ENCODE data around the gene CYGB.
A peak's percentile ranks its signal among the peaks of the same experiment; 100 is the strongest.
"Not testable (repeated sequence)": the region's sequence is repeated elsewhere in the genome, so short reads cannot be mapped to it uniquely, and the experiment has no call there.

CYGB gene

GRCh38 chr17:76540381-76541300, 3.1 kb upstream of the CYGB start:
- Histone ChIP-seq H3K4me3 (ENCODE audit: low read depth in 1 of 2, low read length in 2 of 2) (peak overlapping the region; percentile 64 to 68), H3K27me3 (ENCODE audit: control insufficient read depth in 1 of 2, insufficient read depth in 2 of 2, low read length in 2 of 2) (peaks cover 0 to 31% of the 10 kb centered on the region in 2 donors), H3K9me3 (ENCODE audit: low read length) (no peaks in the 10 kb centered on the region), H3K9ac (ENCODE audit: low read length) (no peak overlapping the region), H3K27ac (ENCODE audit: low read depth, low read length) (peak overlapping the region; percentile 56), H3K36me3 (ENCODE audit: insufficient read depth, low read length) (no peaks in the 10 kb centered on the region), H3K4me1 (ENCODE audit: insufficient read depth, low read length) (peaks cover 15% of the 10 kb centered on the region)

- H3K4me3 ChIP-seq (ENCODE audit: low read depth in 1 of 2, low read length in 2 of 2), result peak within 1 kb of the TSS; percentile 64 to 68
- H3K4me1 ChIP-seq (ENCODE audit: insufficient read depth, low read length), result peaks cover 15% of the 10 kb centered on the region
- peak within 1 kb of the TSS; percentile 56 for H3K27ac ChIP-seq (ENCODE audit: low read depth, low read length)
- H3K27me3 ChIP-seq (ENCODE audit: control insufficient read depth in 1 of 2, insufficient read depth in 2 of 2, low read length in 2 of 2), result peaks cover 0 to 33% of the 10 kb centered on the region in 2 donors
- H3K9me3 ChIP-seq (ENCODE audit: low read length), result no peaks in the 10 kb centered on the region
- no peaks in the 10 kb centered on the region for H3K36me3 ChIP-seq (ENCODE audit: insufficient read depth, low read length)
- no peak within 1 kb of the TSS for H3K9ac ChIP-seq (ENCODE audit: low read length)
Measured at GRCh38 chr17:76539631-76540271, 2.2 kb upstream of the CYGB start, which contains the start of gene PRCD. Gene PRCD (plus strand): TSS chr17:76540044. CDS start chr17:76540142, 98 bp downstream.

DNA sequence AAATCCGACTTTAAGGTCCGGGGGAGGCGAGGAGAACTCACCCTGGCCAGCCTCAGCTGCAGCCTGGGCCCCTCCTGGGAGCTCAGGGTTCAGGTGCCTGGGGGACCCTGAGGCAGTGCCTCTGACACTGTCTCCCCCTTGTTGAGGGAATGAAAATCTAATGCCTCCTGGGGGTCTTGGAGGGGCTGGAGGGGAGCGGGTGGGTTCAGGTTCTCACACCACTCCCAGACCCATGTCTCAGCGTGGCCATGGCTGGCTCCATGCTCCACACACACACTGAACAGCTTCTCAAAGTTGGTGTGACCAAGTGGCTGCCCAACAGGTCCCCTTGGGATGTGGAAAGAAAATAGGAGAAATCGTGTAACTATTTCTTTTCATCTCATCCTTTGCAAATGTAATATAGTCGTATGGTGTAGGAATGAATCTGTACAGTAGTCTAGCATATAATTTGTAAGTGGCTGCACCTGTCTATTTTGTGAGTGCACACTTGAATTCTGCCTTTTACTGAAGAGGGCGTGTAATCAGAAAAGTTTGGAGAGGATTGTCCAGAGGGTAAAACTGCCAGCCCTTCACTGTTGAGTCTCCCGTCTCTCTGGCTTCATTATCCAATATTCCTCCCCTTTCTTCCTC, 1.5 kb upstream of the CYGB start:
- H3K9me3 ChIP-seq (ENCODE audit: low read length), result no peaks in the 10 kb centered on the region
- no peak overlapping the region for H3K27ac ChIP-seq (ENCODE audit: low read depth, low read length)
- peaks cover 13% of the 10 kb centered on the region for H3K4me1 ChIP-seq (ENCODE audit: insufficient read depth, low read length)
- no peaks in the 10 kb centered on the region for H3K36me3 ChIP-seq (ENCODE audit: insufficient read depth, low read length)
- no peak overlapping the region for H3K4me3 ChIP-seq (ENCODE audit: low read depth in 1 of 2, low read length in 2 of 2)
- H3K9ac ChIP-seq (ENCODE audit: low read length), result no peak overlapping the region
- H3K27me3 ChIP-seq (ENCODE audit: control insufficient read depth in 1 of 2, insufficient read depth in 2 of 2, low read length in 2 of 2), result peaks cover 0 to 35% of the 10 kb centered on the region in 2 donors

- no peak overlapping the region for H3K9ac ChIP-seq (ENCODE audit: low read length)
Measured at GRCh38 chr17:76538281-76538931, 897 bp upstream of the CYGB start.

GRCh38 chr17:76537288-76537577, 276 bp downstream of the CYGB start:
- peaks cover 8% of the 10 kb centered on the region for H3K4me1 ChIP-seq (ENCODE audit: insufficient read depth, low read length)
- H3K4me3 ChIP-seq (ENCODE audit: low read depth in 1 of 2, low read length in 2 of 2), result peak overlapping the region; percentile 38 to 63
- no peak overlapping the region for H3K9ac ChIP-seq (ENCODE audit: low read length)
- no peaks in the 10 kb centered on the region for H3K9me3 ChIP-seq (ENCODE audit: low read length)
- H3K27me3 ChIP-seq (ENCODE audit: control insufficient read depth in 1 of 2, insufficient read depth in 2 of 2, low read length in 2 of 2), result peaks cover 0 to 32% of the 10 kb centered on the region in 2 donors
- H3K36me3 ChIP-seq (ENCODE audit: insufficient read depth, low read length), result no peaks in the 10 kb centered on the region
- H3K27ac ChIP-seq (ENCODE audit: low read depth, low read length), result no peak overlapping the region

More at GRCh38 chr17:76538281-76538931, 897 bp upstream of the CYGB start:
- Histone ChIP-seq H3K4me1 (ENCODE audit: insufficient read depth, low read length) (peaks cover 8% of the 10 kb centered on the region), H3K9me3 (ENCODE audit: low read length) (no peaks in the 10 kb centered on the region), H3K4me3 (ENCODE audit: low read depth in 1 of 2, low read length in 2 of 2) (peak overlapping the region in 1 of 2 donors; percentile 45), H3K27ac (ENCODE audit: low read depth, low read length) (no peak overlapping the region), H3K27me3 (ENCODE audit: control insufficient read depth in 1 of 2, insufficient read depth in 2 of 2, low read length in 2 of 2) (peaks cover 0 to 35% of the 10 kb centered on the region in 2 donors), H3K36me3 (ENCODE audit: insufficient read depth, low read length) (no peaks in the 10 kb centered on the region)

- Histone ChIP-seq H3K9me3 (ENCODE audit: low read length) (no peaks in the 10 kb centered on the region), H3K36me3 (ENCODE audit: insufficient read depth, low read length) (no peaks in the 10 kb centered on the region), H3K4me1 (ENCODE audit: insufficient read depth, low read length) (peaks cover 8% of the 10 kb centered on the region), H3K9ac (ENCODE audit: low read length) (no peak overlapping the region), H3K27ac (ENCODE audit: low read depth, low read length) (no peak overlapping the region), H3K4me3 (ENCODE audit: low read depth in 1 of 2, low read length in 2 of 2) (peak overlapping the region; percentile 38 to 63), H3K27me3 (ENCODE audit: control insufficient read depth in 1 of 2, insufficient read depth in 2 of 2, low read length in 2 of 2) (peaks cover 0 to 29% of the 10 kb centered on the region in 2 donors)
Measured at GRCh38 chr17:76536511-76537287, 810 bp downstream of the CYGB start.

DNA sequence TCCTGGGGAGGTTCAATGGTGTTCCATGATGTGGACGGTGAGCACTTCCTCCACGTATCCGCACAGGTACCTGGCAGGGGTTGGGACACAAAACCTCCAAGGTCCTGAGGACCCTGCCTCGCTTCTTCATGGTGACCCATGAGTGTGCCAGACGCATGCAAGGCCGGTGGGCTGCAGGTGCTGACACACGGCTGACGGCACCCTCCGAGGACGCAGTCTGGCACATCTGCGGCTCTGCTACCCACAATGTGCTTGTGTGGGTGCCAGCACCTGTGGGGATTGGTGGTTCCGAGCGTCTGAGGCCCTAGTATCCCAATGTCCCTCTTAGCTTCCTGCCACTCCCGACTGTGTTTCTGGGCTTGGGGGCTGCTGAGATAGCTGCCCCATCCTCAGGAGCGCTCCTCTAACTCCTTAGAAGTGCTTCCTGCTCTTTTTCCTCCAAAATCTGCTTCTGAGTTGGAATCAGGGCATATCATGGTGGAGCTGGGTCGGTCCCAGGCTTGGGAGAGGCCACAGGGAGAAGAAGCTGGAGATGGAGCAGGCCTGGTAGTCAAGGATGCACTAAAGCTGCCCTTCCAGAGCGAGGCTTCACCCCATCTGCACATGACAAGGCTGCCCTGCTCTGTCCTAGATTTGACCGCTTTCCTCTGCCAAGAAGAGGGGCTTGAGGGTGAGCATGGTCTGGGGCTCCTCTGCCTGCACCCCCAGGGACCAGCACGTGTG, 1.6 kb downstream of the CYGB start:
- Histone ChIP-seq H3K36me3 (ENCODE audit: insufficient read depth, low read length) (no peaks in the 10 kb centered on the region), H3K4me1 (ENCODE audit: insufficient read depth, low read length) (peaks cover 5% of the 10 kb centered on the region), H3K9ac (ENCODE audit: low read length) (no peak overlapping the region), H3K9me3 (ENCODE audit: low read length) (no peaks in the 10 kb centered on the region), H3K4me3 (ENCODE audit: low read depth in 1 of 2, low read length in 2 of 2) (peak overlapping the region in 1 of 2 donors; percentile 38), H3K27me3 (ENCODE audit: control insufficient read depth in 1 of 2, insufficient read depth in 2 of 2, low read length in 2 of 2) (peaks cover 0 to 29% of the 10 kb centered on the region in 2 donors), H3K27ac (ENCODE audit: low read depth, low read length) (no peak overlapping the region)

DNA sequence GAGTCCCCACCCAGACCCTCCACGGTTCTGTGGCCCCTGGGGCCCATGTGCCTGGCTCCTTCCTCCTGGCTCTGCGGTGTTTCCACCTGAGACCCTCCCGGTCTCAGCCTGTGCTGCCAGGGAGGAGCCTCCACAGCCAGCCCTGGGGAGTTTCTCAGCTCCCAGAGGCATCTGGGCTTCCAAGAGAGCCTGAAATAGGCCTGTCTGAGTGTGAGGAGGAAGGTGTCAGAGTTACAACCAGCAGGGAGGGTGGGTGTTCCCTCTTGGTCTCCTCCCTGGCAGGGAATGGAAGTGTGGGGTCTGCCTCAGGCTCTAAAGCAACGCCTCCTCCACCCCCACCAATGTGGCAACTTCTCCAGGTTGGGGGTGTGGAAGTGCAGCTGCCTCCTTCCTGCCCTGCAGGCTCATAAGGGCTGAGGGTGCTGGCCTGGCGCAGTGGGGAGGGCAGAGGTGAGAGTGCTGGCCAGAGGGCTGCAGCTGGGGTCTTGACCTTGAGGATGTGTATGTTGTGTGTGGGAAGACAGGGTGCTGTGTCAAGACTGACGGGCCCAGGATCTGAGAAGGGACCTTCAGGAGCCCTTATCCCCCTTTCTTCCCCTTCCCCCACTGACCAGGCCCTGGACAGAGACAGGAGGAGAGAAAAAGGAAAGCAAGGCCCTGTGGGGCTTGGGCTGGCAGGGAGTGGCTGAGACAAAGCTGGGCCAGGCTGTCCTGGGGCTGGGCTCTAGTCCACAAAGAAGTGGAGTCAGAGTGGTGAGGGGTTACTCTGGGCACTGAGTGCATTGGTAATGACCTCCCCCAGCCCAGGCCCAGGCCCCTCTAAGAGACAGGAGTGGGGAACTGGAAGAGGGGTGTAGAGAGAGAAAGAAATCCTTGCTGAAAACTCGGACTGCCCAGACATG, 2.4 kb downstream of the CYGB start:
- Histone ChIP-seq H3K9ac (ENCODE audit: low read length) (no peak overlapping the region), H3K27me3 (ENCODE audit: control insufficient read depth in 1 of 2, insufficient read depth in 2 of 2, low read length in 2 of 2) (peaks cover 0 to 29% of the 10 kb centered on the region in 2 donors), H3K4me1 (ENCODE audit: insufficient read depth, low read length) (peaks cover 10% of the 10 kb centered on the region), H3K4me3 (ENCODE audit: low read depth in 1 of 2, low read length in 2 of 2) (no peak overlapping the region), H3K27ac (ENCODE audit: low read depth, low read length) (no peak overlapping the region), H3K36me3 (ENCODE audit: insufficient read depth, low read length) (no peaks in the 10 kb centered on the region), H3K9me3 (ENCODE audit: low read length) (no peaks in the 10 kb centered on the region)

DNA sequence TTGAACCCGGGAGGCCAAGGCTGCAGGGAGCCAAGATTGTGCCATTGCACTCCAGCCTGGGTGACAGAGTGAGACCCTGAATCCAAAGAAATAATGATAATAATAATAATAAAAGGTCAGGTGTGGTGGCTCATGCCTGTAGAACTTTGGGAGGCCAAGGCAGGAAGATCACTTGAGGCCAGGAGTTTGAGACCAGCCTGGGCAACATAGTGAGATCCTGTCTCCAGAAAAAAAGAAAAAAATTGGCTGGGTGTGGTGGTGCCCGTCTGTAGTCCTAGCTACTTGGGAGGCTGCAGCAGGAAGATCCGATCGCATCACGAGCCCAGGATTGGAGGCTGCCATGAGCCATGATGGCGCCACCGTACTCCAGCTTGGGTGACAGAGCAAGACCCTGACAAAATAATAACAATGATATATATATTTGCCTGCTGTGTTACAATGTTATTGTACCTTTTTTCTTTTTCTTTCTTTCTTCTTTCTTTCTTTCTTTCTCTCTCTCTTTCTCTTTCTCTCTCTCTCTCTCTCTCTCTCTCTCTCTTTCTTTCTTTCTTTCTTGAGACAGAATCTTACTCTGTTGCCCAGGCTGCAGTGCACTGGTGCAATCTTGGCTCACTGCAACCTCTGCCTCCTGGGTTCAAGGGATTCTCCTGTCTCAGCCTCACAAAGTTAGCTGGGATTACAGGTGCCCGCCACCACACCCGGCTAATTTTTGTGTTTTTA, 3.7 kb downstream of the CYGB start:
- H3K4me3 ChIP-seq (ENCODE audit: low read depth in 1 of 2, low read length in 2 of 2); H3K27ac ChIP-seq (ENCODE audit: low read depth, low read length): not testable (repeated sequence)

More for the DNA sequence above, 3.7 kb downstream of the CYGB start:
- not testable (repeated sequence) for H3K36me3 ChIP-seq (ENCODE audit: insufficient read depth, low read length); H3K9me3 ChIP-seq (ENCODE audit: low read length); H3K9ac ChIP-seq (ENCODE audit: low read length)
- Histone ChIP-seq H3K27me3 (ENCODE audit: control insufficient read depth in 1 of 2, insufficient read depth in 2 of 2, low read length in 2 of 2) (peaks cover 0 to 28% of the 10 kb centered on the region in 2 donors), H3K4me1 (ENCODE audit: insufficient read depth, low read length) (peaks cover 20% of the 10 kb centered on the region)

Data from muscle layer of colon (tissue), 2 donors.